GM23338 (cell line): ENCODE data around the gene POLD2.

Experiments
- EZH2 ChIP-seq: fragments of 200-600 bp; sonication (generic); IDR thresholded peaks from one replicate; pipeline ENCODE4 v1.8.0; 2017; ENCODE audit warnings: antibody characterized with exemption, mild to moderate bottlenecking, low read depth; ENCODE audit not compliant: unreplicated experiment
- JUNB ChIP-seq: IDR thresholded peaks from one replicate; pipeline ENCODE4 v1.6.1; 2016; ENCODE audit warnings: antibody characterized with exemption; ENCODE audit not compliant: unreplicated experiment
- POLR2AphosphoS5 ChIP-seq: IDR thresholded peaks from 2 replicates; pipeline ENCODE4 v1.6.1; 2016; ENCODE audit warnings: antibody characterized with exemption, low read depth
- ZNF331 ChIP-seq: fragments of 250-450 bp; sonication (Bioruptor Pico); IDR thresholded peaks from 2 replicates; pipeline ENCODE4 v1.5.0; 2020; ENCODE audit warnings: low read depth, mild to moderate bottlenecking, moderate library complexity
- TF ChIP-seq, protein P1 (sequence below), 2 experiments: fragments of 200-600 bp in 1 of 2; sonication (generic) in 1 of 2; conservative IDR thresholded peaks; 2 replicates each; pipeline versions ENCODE4 v1.5.1 to v1.6.1; 2016 to 2017; ENCODE audit warnings: antibody characterized with exemption in 2 of 2, low read depth in 2 of 2, mild to moderate bottlenecking in 2 of 2, moderate library complexity in 1 of 2
- TF ChIP-seq, protein P2 (sequence below): fragments of 250-450 bp; sonication (Bioruptor Pico); IDR thresholded peaks from 2 replicates; pipeline ENCODE4 v1.5.0; 2020; ENCODE audit warnings: mild to moderate bottlenecking, moderate library complexity

DNA sequence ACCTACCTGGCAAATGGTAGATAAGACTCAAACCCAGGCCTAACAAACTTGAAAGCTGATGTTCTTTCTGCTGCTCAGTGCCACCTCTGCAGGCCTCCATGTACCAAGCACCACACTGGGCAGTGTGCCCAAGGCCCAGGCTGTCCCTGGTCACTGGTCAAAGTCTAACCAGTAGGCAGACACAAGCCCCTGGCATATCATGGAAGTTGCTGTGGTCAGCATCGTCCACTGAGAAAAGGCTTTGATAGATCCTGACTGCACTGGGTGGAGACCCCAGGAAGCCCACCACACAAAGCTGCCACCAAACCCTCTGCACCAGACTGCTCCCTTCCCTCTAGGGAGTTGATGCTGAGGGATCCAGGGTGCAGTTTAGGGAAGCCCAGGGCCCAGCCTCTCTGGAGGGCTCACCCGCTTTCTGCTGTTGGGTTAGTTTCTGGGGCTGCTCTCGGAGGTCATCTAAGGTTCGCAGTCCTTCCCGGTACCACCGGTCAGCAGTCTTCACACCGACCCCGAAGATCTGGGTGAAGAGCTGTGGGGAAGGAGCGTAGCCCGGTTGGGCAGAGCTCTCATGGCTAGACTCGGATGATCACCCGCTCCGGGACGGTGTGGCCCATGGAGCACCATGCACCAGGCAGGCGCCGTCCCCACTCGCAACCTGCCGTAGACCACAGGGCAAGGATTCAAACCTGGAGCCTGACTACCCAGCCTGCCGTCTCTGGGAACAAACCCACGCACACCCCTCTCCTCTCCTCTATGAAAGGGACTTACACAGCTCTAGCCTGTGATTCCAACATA lies 47.0 kb downstream of the POLD2 start:
- TF ChIP-seq, protein P1, sequence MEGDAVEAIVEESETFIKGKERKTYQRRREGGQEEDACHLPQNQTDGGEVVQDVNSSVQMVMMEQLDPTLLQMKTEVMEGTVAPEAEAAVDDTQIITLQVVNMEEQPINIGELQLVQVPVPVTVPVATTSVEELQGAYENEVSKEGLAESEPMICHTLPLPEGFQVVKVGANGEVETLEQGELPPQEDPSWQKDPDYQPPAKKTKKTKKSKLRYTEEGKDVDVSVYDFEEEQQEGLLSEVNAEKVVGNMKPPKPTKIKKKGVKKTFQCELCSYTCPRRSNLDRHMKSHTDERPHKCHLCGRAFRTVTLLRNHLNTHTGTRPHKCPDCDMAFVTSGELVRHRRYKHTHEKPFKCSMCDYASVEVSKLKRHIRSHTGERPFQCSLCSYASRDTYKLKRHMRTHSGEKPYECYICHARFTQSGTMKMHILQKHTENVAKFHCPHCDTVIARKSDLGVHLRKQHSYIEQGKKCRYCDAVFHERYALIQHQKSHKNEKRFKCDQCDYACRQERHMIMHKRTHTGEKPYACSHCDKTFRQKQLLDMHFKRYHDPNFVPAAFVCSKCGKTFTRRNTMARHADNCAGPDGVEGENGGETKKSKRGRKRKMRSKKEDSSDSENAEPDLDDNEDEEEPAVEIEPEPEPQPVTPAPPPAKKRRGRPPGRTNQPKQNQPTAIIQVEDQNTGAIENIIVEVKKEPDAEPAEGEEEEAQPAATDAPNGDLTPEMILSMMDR (conservative IDR thresholded peaks at IDR 0.05; ENCODE audit: low read depth in 2 of 2): no peak
- TF ChIP-seq EZH2 (no peak), ZNF331 (CRISPR knock-in tag) (no peak), POLR2AphosphoS5 (no peak), JUNB (no peak)
- TF ChIP-seq, protein P2, sequence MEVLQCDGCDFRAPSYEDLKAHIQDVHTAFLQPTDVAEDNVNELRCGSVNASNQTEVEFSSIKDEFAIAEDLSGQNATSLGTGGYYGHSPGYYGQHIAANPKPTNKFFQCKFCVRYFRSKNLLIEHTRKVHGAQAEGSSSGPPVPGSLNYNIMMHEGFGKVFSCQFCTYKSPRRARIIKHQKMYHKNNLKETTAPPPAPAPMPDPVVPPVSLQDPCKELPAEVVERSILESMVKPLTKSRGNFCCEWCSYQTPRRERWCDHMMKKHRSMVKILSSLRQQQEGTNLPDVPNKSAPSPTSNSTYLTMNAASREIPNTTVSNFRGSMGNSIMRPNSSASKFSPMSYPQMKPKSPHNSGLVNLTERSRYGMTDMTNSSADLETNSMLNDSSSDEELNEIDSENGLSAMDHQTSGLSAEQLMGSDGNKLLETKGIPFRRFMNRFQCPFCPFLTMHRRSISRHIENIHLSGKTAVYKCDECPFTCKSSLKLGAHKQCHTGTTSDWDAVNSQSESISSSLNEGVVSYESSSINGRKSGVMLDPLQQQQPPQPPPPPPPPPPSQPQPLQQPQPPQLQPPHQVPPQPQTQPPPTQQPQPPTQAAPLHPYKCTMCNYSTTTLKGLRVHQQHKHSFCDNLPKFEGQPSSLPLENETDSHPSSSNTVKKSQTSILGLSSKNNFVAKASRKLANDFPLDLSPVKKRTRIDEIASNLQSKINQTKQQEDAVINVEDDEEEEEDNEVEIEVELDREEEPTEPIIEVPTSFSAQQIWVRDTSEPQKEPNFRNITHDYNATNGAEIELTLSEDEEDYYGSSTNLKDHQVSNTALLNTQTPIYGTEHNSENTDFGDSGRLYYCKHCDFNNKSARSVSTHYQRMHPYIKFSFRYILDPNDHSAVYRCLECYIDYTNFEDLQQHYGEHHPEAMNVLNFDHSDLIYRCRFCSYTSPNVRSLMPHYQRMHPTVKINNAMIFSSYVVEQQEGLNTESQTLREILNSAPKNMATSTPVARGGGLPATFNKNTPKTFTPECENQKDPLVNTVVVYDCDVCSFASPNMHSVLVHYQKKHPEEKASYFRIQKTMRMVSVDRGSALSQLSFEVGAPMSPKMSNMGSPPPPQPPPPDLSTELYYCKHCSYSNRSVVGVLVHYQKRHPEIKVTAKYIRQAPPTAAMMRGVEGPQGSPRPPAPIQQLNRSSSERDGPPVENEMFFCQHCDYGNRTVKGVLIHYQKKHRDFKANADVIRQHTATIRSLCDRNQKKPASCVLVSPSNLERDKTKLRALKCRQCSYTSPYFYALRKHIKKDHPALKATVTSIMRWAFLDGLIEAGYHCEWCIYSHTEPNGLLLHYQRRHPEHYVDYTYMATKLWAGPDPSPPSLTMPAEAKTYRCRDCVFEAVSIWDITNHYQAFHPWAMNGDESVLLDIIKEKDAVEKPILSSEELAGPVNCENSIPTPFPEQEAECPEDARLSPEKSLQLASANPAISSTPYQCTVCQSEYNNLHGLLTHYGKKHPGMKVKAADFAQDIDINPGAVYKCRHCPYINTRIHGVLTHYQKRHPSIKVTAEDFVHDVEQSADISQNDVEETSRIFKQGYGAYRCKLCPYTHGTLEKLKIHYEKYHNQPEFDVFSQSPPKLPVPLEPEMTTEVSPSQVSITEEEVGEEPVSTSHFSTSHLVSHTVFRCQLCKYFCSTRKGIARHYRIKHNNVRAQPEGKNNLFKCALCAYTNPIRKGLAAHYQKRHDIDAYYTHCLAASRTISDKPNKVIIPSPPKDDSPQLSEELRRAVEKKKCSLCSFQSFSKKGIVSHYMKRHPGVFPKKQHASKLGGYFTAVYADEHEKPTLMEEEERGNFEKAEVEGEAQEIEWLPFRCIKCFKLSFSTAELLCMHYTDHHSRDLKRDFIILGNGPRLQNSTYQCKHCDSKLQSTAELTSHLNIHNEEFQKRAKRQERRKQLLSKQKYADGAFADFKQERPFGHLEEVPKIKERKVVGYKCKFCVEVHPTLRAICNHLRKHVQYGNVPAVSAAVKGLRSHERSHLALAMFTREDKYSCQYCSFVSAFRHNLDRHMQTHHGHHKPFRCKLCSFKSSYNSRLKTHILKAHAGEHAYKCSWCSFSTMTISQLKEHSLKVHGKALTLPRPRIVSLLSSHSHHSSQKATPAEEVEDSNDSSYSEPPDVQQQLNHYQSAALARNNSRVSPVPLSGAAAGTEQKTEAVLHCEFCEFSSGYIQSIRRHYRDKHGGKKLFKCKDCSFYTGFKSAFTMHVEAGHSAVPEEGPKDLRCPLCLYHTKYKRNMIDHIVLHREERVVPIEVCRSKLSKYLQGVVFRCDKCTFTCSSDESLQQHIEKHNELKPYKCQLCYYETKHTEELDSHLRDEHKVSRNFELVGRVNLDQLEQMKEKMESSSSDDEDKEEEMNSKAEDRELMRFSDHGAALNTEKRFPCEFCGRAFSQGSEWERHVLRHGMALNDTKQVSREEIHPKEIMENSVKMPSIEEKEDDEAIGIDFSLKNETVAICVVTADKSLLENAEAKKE (CRISPR knock-in tag): no peak
